ENCODE data around the gene VGLL4.

Gene VGLL4

DNA sequence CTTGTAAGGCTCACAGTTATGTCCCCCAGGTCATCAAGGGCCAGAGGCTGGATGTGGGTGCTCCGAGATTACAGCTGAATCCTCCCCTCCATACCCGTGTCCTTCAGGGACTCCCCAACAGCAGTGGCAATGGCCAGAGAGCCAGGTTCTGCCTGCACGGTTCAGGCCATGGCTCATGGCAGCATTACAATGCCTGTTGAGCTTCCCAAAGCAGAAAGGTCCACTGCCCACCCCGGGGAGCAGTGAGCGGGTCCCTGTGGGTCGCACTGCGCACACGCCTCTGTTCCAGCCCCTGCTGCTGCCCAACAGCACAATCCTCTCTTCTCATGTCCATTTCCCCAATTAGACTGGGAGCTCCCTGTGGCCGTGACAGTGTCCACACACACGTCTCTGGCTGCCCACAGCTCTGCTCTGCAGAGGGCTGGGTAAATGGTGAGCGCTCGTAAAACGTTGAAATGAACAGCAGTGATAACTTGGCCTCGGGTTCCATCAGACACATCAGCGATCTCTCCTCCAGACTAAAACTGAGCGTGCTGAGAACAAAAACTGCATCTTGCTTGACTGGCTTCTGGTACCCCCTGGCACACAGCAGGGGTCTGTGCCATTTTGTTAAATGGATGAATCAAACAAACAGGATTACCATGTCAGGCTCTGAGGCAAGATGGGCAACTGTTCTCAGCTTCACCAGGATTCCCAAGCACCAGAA, 80.4 kb downstream of the VGLL4 start:
- no peak for DNase-seq

DNA sequence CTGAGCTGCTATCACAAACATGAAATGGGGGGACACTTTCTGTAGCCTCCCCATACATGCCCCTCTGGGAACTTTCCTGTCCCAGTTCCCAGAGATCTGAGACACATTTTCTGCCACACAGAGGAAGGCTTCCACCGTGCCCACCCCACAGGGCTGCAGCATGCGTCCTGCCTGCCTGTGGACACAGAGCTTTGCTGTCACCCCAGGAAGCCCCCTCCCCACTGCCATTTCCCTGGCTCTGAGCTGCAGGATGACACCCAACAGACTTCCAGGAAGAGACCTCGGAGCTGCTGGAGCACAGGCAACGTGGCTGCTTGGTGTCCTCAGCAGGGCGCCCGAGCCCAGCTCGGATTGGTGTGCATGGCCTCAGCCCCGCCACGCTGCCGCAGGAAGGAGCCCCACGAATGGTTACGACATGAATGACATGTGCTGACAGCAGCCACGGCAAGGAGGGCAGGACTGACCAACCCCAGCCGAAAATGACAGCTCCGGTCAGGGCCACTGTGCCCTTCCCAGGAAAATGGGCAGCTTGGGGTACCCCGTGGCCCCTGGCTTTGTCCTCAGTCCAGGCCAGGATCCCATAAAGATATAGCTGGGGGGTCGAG, 81.3 kb downstream of the VGLL4 start:
- no peak for DNase-seq

DNA sequence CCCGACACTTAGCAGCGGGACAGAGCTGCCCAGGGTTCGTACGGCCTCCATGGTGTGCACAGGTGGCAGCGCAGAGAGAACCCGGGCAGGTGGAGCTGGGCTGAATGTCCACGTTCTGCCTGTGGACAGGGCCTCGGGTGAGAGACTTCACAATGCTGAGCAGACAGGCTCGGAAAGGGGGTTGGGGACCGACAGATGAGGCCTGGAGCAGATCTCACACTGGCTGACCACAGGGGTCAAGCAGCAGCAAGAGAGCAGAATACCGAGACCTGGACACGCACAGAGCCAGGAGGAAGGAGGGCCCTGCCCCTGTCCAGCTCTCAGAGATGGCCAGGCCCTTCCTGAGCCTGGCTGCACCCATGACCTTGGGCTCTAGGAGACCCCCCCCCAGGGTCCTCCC, 83.0 kb downstream of the VGLL4 start:
- no peak for DNase-seq

DNA sequence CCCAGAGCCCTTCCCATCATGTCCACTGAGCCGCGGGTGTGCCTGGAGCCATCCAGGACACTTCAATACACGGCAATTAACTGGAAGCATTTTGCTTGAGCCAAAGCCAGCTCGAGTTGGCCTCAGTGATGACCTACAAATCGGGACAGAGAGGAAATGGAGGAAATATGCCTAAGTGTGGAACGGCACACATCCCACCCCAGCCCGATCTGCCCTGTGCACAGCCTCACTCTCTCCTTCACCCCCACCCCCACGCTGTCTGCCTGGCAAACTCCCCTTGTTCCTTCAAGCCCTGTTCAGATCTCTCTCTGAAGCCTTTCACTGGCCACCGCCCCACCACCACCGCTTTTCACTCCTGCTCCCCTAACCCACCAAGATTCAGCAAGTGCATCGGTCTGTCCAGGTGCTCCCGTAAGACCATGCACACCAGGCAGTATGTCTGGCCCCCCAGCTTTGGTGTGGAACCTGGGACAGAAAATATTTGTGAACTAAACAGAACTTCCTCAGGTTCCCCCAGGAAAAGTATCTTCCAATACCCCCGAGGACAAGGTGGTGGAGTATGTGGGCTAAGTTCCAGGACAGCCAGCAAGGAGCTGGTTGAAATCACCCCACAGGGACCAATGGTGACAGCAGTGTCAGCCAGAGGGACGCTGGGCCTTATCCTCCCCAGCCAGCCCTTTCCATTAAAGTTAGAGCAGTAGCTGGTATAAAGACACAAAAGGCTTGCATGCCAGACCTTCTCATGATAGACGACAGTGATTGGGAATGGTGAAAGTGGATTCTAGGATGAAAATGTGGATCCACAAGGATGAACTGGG, 83.7 kb downstream of the VGLL4 start:
- no peak for DNase-seq

DNA sequence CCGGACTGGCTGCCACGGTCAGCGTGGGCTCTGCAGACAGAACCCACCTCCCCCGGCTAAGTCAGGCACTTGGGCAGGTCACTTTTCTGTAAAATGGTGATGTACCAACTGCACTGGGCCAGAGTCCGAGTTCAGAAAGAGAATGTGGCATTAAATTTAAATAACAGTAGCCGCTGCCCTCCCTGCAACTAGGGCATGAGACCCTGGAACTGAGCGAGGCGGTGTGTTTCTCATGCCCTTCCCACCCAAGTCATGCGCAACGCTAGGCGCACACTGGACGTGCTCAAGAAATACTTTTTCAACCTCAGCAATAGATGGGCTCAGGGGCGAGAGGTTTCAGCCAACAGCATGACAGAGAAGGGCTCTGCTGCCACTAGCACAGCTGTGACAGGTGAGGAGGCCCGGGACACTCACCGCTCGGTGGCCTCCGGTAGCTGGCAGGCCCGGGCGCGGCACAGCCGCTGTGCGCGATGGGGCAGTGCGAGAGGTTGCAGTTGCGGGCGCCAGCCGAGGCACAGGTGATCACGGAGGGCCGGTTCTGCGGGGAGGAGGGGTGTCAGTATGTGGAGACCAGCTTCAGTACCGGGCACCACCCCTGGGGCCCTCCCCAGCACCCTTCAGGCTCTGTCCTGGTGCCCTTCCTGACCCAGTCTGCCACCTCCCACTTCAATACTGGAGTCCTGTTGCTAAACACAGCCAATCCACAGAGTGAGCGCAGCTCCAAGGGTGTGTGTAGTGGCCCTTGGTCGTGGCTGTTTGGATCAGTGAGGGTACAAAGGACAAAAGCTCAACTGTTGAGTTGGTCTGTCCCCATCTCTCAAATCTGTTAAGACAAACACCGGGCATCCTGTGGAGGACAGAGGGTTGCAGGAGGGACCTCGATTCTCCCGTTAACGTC, 84.5 kb downstream of the VGLL4 start:
- DNase-seq, result no peak

DNA sequence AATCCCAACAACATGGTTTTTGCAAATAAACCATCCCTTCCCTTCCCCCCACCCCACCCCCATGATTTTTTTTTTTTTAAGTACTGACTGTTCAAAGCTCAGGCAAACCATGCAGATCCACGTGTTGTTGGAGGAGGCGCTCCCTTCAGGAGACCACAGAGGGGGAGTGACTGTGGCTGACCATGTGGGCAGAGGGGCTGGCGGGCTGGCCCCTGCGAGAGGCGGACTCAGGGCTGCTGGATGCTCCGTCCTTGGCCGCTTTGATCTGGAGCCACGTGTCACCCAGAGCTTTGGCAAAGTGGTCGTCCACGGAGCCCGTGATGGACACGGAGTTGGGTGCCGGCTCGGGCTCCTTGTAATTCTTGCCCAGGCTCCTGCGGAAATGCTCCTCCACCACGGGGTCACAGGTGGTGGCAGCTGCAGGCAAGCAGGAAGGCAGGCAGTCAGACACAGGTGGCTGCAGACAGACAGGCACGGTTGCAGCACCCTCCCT, 85.3 kb downstream of the VGLL4 start:
- DNase-seq, result no peak

DNA sequence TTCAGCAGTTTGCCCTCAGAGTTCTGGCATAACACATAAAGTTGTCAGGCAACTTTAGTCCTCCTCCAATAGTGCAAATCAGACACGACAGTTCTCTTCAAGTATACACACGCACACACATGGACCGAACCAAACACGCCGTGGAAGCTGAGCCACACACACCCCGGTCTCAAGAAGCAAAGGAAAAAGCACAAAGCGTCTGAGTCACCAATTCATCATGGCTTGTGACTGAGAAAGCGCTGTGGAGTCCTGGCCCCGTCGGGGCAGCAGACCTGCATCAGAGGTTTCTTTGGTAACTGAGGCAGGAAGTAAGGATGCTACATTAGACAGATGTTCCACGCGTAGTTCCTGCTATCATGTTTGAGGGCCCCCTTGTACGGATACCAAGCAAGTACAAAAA, 85.7 kb downstream of the VGLL4 start:
- DNase-seq, result no peak

DNA sequence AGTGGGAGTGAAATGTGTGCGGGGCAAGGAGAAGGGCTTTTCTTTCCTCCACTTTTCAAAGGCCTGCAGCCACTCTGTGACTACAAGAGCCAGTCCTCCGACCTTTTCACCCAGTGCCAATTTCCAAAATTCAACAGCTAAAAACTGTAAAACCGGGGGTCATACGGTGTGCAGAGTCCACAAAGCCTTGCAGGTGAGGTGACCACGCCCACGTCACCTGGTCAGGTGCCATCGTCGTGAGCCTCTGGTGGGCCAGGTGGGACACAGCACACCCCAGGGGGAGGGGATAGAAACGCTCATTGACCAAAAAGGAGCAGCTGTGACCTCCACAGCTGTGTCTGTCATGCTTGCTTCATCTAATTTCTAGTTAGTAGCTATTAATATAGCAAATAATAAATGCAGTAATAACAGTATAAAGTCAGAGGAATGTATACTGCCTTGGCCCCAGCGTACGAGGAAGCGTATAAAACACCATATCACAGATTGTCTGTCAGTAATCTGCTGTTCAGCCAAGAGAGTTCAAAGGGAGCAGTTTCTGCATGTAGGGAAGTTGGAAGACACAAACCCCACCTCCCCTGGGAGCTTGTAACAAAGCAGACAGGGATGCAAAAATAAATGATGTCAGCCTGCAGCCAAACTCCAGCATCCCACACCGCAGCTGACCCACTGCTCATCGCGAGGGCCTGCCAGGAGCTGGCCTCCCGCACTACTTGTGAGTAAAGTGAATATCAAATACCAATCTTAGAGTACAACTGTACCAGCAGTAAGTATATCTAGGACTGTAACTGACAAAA, 86.7 kb downstream of the VGLL4 start:
- DNase-seq, result no peak

DNA sequence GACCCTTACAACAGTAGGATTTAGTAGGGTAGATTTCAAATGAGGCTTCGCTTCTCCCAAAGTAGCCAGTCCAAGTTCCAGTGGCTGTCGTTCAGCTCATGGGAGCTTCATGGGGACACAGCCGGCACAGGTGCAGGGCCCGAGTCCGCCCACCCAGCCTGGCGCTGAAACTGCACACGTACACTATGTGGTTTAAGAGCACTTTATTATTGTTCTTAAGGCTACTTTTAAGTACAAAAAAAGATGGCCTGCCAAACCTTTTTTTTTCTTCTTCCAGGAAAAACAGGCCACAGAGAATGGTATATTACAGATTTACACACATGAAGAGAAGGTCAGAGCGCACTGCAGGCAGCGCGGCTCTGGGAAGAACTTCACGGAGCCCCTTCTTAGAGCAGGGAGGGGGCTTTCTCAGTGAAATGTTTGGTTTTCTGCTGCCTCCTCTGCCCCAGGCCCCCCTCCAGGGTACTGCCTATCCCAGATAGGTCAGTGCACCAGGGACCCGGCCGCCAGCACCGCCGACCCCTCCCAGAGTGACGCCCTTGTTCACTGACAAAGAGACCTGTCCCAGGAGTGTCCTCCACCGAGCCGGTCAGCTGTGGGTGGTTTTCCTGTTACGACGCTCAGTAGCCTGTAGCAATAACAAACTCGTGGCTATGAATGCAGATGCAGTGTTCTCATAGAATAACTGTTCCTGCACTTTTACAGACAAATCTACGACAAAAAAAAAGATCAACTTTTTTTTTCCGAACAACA, 87.7 kb downstream of the VGLL4 start:
- DNase-seq, result no peak

DNA sequence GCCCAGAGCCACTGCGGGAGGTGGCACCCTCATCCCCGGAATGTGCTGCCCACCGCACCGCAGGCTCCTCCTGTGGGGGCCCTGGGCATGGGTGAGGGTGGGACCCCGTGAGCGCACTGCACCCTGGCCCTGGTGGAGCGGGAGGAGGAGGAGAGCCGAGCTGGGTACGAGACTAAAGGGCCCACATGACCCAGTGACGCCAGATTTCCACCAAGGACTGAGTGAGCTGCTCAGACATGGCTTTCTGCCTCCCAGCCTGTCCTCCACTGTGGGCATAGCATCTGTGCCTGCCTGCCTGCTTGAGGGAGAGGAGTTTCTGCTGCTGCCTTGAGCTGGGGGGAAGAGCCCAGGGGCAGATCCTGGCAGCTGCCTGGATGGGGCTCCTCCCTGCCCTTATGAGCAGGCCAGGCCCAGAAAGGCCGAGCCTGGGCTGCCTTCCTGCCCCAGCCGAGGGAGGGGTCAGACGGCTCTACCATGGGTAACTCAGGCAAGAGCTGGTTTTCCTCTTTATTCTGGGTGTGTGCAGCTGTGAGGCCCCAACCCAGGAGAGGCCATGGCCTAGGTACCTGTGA, 88.4 kb downstream of the VGLL4 start:
- no peak for DNase-seq

DNA sequence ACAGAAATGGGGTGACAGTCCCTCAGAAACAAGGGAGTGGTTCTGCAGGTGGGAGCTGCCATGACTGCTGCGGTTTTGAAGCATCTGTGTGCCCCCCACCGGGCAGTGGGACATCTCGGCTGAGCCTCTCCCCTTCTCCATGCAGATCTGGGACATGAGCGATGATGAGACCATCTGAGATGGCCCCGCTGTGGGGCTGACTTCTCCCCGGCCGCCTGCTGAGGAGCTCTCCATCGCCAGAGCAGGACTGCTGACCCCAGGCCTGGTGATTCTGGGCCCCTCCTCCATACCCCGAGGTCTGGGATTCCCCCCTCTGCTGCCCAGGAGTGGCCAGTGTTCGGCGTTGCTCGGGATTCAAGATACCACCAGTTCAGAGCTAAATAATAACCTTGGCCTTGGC, 89.0 kb downstream of the VGLL4 start:
- DNase-seq, result no peak

DNA sequence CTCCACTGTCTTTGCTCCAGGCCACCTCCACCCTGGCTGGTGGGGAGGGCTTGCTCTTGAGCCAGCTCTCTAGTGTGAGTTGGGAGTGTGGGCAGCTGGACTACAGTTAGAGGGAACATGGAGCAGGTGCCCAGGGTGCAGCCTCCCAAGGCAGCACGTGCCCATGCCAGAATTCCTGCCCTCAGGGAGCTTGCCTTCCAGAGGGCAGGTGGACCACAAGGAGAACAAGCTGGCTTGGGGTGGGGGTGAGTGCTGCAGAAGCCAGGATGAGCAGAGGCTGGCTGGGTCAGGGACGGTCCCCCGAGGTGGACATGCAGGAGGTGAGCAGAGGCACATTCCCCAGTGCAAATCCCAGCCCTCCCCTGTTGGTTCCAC, 89.5 kb downstream of the VGLL4 start:
- no peak for DNase-seq

DNA sequence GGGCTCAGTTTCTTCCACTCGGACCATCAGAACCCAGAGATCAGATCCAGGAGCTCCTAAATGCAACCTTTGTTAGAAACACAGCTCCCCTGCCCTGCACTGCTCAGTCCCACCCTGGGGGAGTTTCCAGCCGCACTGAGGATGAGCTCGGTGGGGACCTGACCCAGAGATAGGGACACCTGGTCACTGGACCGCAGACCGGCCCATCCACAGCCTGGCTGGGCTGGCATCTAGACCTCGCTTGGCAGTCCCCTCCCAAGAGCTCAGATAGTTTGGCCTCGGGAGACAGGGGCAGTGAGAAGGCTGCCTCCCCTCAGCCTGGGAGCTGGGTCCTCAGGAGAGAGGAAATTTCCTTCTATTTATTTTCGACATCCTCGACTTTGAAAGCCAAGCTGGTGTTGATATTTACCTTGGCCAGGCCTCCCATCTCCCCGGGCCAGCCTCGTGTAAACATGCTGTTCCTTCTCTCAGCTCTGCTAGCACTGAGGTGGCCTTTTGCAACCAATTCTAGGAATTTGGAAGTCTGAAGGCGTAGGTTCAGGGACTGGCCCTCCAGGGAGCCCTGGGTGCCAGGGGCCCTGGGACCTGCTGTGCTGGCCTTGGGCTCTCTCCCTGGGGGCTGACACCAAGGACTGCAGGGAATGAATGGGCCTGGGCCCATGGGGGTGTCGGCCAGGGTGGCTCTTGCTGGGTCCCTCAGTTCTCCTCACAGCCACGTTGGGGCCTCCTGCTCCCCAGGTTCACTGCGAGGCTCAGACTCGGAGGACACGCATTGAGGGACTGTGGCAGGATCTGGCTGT, 90.1 kb downstream of the VGLL4 start:
- DNase-seq, result no peak

DNA sequence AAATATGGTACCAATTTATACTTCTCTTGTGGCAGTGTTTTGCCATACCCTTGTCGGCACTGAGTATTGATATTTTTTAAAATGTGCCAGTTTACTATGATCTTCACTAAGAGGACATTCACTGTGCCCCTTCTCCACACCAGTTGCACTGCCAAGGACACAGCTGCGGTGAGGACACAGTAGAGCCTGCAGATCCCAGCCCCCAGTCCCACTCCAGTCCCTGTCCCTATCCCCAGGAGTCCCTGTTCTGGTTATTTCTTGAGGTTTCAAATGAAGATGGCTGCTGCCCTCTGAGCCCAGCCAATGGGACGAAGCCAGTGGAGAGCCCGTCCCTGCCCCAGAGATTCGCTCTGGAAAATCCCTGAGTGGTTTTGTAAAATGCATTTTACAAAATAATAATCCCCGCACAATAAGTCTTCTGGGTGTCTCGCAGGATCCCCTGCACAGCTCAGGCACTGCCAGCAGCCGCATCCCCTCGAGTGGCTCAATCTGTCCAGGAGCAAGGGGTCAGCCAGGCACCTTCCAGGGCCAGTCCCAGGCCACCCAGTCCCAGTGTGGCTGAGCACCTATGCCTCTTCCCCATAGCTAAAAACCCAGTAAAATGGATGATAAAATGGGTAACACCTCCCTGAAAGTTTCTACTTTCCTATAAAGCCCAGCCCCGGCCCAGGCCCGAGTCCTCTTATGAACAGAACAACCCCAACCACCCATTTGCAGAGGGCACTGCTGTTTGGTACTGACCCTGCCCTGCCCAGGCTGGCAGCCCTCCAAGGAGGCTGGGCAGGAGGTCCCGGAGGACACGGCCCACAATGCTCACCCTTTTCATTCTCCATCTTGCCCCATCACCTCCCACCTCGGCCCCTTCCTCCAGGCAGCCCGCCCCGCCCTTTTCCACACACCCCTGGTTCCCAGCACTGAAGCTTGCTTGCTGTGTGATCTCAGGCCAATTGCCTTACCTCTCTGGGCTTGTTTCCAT, 91.1 kb downstream of the VGLL4 start:
- DNase-seq, result no peak

DNA sequence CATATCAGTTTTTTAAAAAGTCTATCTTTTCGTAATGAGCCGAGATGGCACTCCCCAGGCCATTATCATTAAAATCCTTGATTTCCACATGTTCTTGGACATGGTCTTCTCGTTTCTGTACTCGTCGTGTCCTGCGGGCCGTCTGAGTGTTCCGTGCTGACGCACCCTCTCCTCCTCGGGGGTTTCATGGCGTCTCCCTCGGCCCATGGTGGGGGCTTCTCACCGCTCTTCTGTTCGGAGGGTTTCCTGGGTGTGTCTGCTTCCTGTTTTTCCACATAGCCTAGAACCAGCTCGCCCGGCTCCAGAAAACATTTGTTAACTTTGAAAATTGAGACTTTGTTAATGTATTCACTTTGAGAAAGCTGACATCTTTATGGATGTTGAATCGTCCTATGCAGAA, 92.7 kb downstream of the VGLL4 start:
- no peak for DNase-seq

DNA sequence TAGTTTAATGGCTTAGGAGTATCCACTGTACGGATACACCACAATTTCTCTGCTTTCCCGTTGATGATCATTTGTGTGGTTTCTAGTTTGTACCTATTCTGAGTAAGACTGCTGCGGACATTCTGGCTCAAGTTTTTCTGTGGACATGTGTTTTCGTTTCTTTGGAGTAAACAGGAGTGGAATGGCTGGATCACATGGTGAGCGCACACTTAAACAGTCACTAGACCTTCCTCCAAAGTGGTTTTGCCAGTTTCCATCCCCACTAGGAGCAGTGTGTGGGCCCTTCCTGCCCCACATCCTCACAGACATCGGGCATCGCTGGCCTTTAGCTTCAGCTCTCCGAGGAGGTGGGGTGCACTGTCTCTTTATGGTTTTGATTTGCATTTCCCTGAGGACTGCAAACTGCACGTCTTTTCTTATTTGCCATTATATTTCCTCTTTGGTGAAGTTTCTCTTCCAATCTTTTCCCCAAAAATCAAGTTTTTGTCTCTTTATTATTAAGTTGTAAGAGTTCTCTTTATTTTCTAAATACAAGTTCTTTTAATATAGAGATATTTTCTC, 94.1 kb downstream of the VGLL4 start:
- DNase-seq, result no peak

DNA sequence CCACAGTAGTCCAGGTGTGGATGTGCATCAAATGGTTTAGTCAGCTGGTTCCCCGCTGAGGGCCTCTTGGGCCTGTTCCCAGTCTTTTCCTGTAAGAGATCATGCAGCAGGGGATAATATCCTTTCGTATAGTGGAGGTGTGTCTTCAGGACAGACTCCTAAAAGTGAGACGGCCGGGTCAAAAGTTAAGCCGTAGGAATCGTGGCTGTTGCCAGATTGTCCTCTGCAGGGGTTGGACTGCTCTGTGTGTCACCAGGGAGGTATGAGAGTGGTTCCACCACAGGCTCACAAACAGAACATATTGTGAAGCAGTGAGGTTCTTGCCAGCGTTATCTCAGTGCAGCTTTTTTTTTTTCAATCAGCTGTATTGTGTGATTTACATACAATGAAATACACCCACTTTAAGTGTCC, 95.0 kb downstream of the VGLL4 start:
- DNase-seq, result no peak

DNA sequence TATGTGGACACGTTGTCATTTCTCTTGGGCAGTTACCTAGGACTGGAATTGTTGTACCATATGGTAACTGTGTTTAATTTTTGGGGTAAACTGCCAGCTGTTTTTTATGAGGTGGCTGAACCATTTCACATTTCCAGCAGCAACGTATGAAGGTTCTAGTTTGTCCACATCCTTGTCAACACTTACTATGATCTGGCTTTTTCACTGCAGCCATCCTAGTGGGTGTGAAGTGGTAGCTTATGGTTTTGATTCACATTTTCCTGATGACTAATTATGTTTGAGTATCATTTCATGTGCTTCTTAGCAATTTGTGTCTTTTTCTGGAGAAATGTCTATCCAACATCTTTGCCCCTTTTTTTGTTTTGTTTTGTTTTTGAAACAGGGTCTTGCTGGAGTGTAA, 96.2 kb downstream of the VGLL4 start:
- no peak for DNase-seq
